GM12875 (cell line): ENCODE results near the gene ATP6V0D1.

Experiments
- H3K4me3 ChIP-seq: one replicate; pipeline ENCODE4 v1.5.1; 2011; ENCODE audit warnings: low read depth, low read length, control low read depth
- TF ChIP-seq, protein P1 (sequence below): IDR thresholded peaks from 2 replicates; pipeline ENCODE4 v1.5.1; 2011; ENCODE audit warnings: low read depth, mild to moderate bottlenecking, control low read depth, inconsistent platforms, low read length, moderate library complexity, borderline replicate concordance; ENCODE audit not compliant: insufficient read depth

ATP6V0D1 gene

DNA sequence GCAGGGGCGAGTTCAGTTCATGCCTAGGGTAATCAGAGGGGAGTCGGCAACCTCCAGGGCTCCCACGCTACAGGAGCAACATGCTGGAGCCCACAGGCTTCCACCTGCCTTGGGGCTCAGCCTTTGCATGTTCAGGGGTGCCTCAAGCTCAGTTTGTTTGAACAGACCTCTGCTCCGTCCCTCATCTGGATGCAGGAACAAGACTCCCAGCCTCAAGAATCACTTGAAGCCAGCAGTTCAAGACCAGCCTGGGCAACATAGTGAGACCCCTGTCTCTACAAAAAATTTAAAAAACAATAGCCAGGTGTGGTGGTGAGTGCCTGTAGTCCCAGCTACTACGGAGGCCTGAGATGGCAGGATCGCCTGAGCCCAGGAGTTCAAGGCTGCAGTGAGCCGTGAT lies 54.9 kb downstream of the ATP6V0D1 start:
- H3K4me3 ChIP-seq: no peak overlapping the region
- TF ChIP-seq, protein P1, sequence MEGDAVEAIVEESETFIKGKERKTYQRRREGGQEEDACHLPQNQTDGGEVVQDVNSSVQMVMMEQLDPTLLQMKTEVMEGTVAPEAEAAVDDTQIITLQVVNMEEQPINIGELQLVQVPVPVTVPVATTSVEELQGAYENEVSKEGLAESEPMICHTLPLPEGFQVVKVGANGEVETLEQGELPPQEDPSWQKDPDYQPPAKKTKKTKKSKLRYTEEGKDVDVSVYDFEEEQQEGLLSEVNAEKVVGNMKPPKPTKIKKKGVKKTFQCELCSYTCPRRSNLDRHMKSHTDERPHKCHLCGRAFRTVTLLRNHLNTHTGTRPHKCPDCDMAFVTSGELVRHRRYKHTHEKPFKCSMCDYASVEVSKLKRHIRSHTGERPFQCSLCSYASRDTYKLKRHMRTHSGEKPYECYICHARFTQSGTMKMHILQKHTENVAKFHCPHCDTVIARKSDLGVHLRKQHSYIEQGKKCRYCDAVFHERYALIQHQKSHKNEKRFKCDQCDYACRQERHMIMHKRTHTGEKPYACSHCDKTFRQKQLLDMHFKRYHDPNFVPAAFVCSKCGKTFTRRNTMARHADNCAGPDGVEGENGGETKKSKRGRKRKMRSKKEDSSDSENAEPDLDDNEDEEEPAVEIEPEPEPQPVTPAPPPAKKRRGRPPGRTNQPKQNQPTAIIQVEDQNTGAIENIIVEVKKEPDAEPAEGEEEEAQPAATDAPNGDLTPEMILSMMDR: no peak

GRCh38 chr16:67425580-67425979 lies 55.4 kb downstream of the ATP6V0D1 start:
- H3K4me3 ChIP-seq: no peak overlapping the region
- TF ChIP-seq, protein P1: no peak

DNA sequence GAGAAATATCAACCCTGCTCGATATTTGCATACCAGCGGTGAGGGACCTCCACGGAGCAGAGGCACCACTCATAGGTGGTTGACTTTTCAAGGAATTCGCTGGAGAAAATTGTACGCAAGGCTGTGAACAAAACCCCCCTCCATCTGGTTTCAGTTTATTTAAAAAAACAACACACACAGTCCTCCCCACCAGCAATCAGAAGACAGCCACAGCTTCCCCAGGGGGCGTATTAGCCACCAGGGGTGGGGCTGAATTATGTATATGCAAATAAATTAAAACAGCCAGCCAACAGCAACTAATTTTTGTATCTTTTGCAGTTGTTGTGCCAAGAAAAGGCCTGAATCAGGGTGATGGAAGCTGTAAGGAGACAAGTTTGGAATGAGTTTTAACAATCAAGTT lies 55.9 kb downstream of the ATP6V0D1 start:
- H3K4me3 ChIP-seq: no peak overlapping the region
- TF ChIP-seq, protein P1: no peak

GRCh38 chr16:67424261-67424615 lies 56.7 kb downstream of the ATP6V0D1 start:
- no peak overlapping the region for H3K4me3 ChIP-seq
- TF ChIP-seq, protein P1: no peak

DNA sequence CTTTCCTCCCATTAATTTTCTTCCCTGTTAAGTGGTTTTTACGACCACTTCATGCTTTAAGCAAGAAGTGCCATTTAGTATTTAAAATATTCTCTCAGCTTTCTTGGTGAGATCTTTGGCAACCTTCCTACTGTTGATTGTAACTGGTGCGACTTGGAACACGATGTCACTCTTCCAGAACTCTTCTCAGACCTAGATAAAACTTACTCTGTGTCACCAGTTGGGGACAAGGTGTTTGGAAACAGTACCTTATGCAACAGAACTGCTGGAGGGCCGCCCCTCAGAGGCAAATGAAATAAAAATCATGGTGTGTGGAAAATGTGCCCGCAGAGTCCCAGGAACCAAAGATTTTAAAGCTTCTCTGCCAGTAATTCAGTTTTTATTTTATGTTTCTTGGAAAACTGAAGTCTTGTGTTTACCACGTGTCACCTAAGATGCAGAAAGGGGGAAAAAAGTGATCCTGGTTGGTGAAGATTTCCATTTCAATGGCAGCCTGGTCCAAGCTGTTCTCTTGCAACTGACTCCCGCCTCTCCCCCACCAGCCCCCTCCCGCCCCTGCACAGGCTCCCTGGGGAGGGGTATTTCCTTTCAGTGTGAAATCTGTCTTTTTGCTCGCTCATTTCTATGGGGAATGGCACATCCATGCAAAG lies 57.2 kb downstream of the ATP6V0D1 start:
- TF ChIP-seq, protein P1: no peak
- no peak overlapping the region for H3K4me3 ChIP-seq

- TF ChIP-seq, protein P1: no peak
These were observed 57.9 kb downstream of the ATP6V0D1 start for GRCh38 chr16:67423015-67423414.

DNA sequence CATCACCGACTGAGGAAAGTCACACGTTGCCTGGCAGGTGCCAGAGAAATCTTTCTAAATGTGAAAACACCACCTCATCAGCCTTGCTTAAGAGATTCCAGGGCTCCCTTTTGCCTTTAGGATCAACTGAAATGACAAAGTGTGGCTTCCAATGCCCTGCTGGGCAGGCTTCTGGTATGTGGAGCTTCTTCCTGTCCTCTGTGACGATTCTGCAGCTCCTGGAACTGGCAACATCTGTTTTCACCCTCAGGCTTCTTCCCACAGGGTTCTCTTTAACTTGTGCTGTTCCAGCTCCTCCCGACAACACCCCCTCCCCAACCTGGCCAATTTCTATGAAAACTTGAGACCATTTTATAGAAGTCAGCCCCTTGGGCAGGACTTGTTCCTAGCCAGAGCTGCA lies 59.9 kb downstream of the ATP6V0D1 start:
- H3K4me3 ChIP-seq: no peak overlapping the region
- TF ChIP-seq, protein P1: no peak

More at GRCh38 chr16:67423015-67423414, 57.9 kb downstream of the ATP6V0D1 start:
- no peak overlapping the region for H3K4me3 ChIP-seq
